GM18505 (cell line): ENCODE measurements around the gene KDM2A.

Experiments
- ATAC-seq: cut with Tn5 transposase; IDR thresholded peaks from one replicate; pipeline ENCODE4 v1.9.1; 2021; ENCODE audit not compliant: unreplicated experiment
- POLR2A ChIP-seq: IDR thresholded peaks from 4 replicates; pipeline ENCODE4 v1.6.1; 2011; ENCODE audit warnings: borderline replicate concordance; ENCODE audit not compliant: insufficient read depth, insufficient read length; ENCODE audit errors: extremely low read depth

Gene KDM2A

DNA sequence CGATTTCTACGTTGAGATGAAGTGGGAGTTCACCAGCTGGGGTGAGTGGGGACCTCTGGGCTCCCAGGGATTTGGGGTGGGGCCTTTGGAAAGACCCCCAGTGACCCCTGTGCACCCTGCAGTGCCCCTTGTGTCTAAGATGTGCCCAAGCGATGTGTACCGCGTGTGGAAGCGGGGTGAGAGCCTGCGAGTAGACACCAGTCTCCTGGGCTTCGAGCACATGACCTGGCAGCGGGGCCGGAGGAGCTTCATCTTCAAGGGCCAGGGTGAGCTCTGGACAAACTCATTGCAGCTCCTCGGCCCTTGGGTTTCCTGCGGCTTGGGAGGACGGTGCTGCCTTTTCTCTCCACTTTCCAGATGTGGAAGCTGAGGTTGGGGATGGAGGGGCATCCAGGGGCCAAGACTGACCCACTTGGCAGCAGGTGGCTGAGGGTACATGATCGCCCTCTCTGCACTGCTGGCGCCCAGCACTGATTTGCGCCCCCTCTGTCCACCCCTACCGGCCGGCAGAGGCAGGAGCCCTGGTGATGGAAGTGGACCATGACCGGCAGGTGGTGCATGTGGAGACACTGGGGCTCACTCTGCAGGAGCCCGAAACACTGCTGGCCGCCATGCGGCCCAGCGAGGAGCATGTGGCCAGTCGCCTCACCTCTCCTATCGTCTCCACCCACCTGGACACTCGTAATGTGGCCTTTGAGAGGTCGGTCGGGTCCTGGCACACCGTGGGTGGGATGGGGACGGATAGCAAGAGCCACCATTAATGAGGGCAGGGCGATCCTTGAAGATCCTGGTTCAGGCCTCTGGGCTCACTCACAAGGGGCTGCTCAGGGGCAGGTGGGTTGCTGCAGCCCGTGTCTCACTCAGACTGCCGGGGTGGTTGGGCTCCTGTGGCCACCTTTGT lies 172.7 kb downstream of the KDM2A start:
- no peak for TF ChIP-seq POLR2A
- no peak for ATAC-seq

DNA sequence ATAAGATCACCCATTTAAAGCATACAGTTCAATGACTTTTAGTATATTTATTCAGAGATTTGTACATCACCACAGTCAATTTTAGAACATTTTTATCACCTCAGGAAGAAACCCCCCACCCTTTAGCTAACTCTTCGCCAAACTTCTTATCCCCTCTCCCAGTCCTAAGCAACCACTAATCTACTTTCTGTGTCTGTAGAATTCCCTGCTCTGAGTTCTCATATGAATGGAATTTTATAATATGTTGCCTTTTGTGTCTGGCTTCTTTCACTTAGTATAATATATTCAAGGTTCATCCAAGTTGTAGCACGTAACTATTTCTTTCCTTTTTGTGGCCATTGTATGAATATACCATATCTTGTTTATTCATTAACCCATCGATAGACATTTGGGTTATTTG lies 173.6 kb downstream of the KDM2A start:
- no peak for TF ChIP-seq POLR2A
- ATAC-seq = no peak

DNA sequence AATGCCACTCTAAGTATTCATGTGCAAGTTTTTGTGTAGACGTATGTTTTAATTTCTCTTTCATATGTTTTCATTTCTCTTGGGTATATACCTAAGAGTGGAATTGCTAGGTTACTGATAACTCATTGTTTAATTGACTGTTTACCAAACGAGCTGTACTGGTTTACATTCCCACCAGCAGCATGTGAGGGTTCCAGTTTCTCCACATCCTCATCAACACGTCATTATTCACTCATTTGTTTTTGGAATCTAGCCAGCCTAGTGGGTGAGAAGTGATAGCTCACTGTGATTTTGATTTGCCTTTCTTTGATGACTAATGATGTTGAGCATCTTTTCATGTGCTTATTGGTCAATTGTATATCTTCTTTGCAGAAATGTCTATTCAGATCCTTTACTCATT lies 174.0 kb downstream of the KDM2A start:
- ATAC-seq = no peak
- TF ChIP-seq POLR2A = no peak

DNA sequence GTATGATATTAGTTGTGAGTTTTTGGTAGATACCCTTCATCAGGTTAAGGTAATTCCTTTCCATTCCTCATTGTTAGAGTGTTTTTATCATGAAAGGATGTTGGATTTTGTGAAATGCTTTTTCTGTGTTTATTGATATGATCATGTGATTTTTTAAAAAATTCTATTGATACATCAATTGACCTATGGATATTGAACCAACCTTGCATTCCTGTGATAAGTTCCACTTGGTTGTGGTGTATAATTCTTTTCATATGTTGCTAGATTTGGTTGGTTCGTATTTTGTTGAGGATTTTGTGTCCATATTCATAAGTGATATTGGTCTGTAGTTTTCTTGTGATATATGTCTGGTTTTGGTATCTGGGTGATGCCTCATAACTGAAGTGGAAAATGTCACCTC lies 176.8 kb downstream of the KDM2A start:
- ATAC-seq = no peak
- no peak for TF ChIP-seq POLR2A

DNA sequence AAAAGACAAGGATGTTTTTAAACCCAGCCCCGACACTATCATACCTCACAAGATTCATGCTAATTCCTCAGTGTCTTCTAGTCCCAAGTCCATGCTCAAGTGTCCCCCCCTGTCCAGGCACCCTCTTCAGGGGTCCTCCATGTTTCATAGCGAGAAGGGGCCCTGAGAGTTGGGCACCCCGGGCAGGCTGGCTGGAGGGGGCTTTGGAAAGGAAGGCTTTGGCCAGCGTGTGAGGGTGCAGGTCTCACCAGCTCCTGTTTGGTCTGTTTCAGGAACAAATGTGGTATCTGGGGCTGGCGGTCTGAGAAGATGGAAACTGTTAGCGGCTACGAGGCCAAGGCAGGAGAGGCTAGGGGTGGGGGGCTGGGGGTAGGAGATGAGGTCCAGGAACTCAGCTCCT lies 179.7 kb downstream of the KDM2A start:
- ATAC-seq = no peak
- no peak for TF ChIP-seq POLR2A

DNA sequence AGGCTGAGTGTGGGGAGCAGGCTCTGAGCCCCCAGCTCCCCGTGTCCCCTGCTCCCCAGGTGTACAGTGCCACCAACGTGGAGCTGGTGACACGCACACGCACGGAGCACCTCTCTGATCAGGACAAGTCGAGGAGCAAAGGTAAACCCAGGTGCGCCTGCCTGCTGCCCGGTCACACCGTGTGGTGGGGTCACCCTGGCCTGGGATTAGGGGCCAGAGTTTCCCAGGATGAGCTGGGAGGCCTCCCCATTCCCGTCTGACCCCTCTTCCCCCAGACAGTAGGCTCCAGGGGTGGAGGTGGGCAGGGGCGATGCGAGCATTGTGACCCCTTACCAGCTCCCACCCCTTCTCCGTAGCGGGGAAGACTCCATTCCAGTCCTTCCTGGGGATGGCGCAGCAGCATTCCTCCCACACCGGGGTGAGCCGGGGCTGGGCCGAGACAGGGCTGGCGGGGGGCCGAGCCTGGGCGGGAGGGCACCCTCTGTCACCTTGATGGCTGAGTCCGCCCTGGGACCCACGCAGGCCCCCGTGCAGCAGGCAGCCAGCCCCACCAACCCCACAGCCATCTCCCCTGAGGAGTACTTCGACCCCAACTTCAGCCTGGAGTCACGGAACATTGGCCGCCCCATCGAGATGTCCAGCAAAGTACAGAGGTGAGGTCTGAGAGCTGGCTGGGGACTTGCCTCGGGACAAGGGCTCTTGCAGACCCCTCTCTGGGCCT lies 180.6 kb downstream of the KDM2A start:
- no peak for ATAC-seq
- TF ChIP-seq POLR2A = no peak

DNA sequence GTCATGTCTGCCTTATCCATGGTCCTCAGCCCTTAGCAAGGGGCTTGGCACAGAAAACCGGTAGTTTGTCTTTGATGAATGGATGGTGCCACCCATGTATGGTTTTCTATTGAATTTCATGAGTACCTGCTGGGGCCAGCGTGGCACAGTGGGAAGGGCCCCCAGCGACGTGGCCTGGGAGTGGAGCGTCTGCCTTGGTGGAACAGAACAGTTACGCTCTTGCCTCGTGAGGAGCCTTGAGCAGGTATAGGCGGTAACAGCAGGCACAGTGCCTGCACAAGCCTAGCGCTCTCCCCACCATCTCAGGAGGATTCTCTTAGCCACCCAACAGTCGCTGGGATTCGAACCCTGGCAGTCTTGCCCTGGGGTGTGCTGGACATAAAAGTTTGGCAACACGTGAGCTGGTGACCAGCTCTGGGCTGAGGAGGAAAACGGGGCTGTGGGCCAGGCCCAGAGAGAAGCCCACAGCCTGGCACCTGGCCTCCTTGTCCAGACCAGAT lies 181.2 kb downstream of the KDM2A start:
- ATAC-seq = no peak
- TF ChIP-seq POLR2A = no peak

DNA sequence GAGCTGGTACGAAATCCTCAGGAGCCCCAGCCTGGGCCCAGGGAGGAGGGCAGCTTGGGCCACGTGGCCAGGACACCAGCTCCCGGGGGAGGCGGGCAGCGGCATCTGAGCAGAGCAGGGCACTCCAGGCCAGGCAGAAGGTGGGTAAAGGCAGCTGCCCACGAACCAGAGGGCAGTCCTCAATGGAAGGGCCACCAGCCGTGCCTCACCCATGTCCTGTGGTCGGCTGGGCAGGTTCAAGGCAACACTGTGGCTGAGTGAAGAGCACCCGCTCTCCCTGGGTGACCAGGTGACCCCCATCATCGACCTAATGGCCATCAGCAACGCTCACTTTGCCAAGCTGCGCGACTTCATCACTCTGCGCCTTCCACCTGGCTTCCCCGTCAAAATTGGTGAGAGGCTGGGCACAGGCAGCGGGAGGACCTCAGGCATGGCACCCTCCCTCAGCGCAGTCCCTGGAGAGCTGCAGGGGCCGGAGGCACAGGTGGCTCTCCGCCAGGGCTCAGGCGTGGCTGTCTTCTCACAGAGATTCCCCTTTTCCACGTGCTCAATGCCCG lies 181.8 kb downstream of the KDM2A start:
- ATAC-seq = no peak
- no peak for TF ChIP-seq POLR2A

DNA sequence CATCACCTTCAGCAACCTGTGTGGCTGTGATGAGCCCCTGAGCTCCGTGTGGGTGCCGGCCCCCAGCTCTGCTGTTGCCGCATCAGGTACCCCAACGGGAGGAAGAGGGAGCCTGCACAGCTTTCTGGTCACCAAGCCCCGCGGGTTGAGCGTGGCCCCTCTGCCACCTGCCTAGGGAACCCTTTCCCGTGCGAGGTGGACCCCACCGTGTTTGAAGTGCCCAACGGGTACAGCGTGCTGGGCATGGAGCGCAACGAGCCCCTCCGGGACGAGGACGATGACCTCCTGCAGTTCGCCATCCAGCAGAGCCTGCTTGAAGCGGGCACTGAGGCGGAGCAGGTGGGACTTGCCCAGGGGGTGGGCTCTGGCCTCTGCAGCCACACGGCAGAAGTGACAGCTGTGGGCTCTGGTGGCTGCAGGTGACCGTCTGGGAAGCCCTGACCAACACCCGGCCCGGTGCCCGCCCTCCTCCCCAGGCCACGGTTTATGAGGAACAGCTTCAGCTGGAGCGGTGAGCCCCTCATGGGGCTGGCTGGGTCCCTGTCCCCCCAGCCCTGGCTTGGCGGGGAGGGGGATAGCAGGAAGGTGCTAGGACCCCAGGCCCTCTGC lies 182.4 kb downstream of the KDM2A start:
- no peak for TF ChIP-seq POLR2A
- no peak for ATAC-seq

DNA sequence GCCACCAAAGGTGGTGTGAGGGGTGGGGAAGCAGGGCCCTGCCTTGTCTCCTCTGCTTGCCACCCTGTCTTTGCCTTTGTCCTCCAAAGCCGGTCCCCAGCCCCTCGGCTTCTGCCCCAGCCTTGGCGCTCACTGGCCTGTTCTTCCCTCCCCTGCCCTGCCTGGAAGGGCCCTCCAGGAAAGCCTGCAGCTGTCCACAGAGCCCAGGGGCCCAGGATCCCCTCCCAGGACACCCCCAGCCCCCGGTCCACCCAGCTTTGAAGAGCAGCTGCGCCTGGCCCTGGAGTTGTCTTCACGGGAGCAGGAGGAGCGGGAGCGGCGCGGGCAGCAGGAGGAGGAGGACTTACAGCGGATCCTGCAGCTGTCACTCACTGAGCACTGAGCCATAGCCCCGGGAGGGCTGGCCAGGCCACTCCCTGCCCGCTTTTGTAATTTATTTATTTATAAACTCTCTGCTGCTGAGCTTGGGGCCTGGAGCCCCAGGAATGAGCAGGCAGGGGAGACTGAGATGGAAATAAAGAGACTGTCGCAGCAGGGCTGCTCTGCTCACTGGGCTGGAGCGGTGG lies 183.0 kb downstream of the KDM2A start:
- no peak for ATAC-seq
- no peak for TF ChIP-seq POLR2A

DNA sequence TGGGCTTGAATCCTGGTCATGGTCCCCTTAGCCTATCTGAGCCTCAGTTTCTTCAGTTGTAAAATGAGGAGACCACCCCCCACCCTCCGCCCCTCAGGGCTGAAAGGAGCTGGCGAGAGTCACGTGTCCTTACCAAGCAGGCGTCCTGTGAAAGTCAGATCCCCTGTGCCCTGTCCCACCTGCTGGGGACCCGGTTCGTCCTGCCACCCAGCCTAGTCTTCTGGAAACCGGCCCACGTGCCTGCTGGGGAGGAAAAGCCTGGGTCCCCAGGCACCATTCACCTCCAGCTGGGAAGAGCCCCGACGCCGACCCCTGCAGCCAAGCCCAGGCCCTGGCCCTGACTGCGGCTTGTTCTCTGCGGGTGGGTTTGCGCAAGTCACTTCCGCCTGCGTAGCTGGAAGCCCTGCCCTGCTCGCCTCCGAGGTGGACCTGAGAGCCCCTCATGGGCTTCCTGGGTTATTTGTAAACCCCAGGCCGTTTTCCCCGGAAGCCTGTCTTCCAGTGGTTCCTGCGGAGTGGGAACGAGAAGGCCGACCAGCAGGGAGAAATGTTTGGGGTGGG lies 183.6 kb downstream of the KDM2A start:
- TF ChIP-seq POLR2A = no peak
- no peak for ATAC-seq

DNA sequence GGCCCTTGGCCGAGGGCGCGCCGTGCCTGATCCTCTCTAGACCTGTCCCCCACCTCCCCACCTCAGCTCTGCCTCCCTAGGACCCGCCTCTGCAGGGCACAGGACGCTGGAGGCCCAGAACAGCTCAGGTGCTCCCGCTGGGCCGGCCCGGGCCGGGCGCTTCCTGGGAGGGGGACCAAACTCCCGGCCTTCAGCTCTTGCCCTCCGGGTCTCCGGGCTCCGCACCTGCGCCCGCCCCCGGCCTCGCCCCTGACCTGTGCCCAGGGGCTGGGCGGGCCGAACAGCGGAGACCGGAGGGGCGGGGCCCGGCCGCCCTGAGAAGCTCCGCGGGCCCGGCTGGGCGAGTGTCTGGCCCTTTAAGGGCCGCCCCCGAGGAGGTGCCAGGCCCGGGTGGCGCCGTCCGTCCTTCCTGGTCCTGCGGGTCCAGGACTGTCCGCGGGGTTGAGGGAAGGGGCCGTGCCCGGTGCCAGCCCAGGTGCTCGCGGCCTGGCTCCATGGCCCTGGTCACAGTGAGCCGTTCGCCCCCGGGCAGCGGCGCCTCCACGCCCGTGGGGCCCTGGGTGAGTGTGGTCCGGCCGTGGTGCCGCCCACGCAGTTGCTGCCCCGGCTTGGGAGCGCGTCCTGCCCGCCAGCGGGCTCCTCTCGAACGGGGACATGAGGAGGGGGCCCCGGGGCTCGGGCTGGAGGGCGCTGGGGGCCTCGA lies 184.2 kb downstream of the KDM2A start, which contains the start of gene SSH3:
Gene SSH3, plus strand, starts transcription at position 399 of the 703 bp plus-strand sequence. Its CDS starts 96 bp downstream, at position 495.
- no peak for TF ChIP-seq POLR2A

More for the DNA sequence above, 184.2 kb downstream of the KDM2A start, which contains the start of gene SSH3:
- no peak for ATAC-seq
